WTC11 (cell line): Measurements from ENCODE around the gene PIGN.

Source experiments
- CREB1 ChIP-seq: sonication (generic); formaldehyde crosslinking; IDR thresholded peaks from 2 replicates; pipeline ENCODE4 v1.8.0; 2023; ENCODE audit warnings: mild to moderate bottlenecking, missing genetic modification reagents
- CTCF ChIP-seq: fragments of 200-600 bp; IDR thresholded peaks from 2 replicates; pipeline ENCODE4 v1.8.0; 2022; ENCODE audit warnings: antibody characterized with exemption
- E2F4 ChIP-seq: sonication (generic); formaldehyde crosslinking; IDR thresholded peaks from 2 replicates; pipeline ENCODE4 v1.8.1; 2022; ENCODE audit warnings: low read depth, mild to moderate bottlenecking, moderate library complexity, missing genetic modification reagents, borderline replicate concordance
- E2F5 ChIP-seq: sonication (generic); formaldehyde crosslinking; IDR thresholded peaks from 2 replicates; pipeline ENCODE4 v1.8.1; 2022; ENCODE audit warnings: mild to moderate bottlenecking, moderate library complexity, missing genetic modification reagents
- ETV6 ChIP-seq: sonication (generic); formaldehyde crosslinking; IDR thresholded peaks from 2 replicates; pipeline ENCODE4 v1.8.1; 2022; ENCODE audit warnings: mild to moderate bottlenecking, missing genetic modification reagents
- JUN ChIP-seq: sonication (generic); formaldehyde crosslinking; IDR thresholded peaks from 2 replicates; pipeline ENCODE4 v1.8.0; 2023; ENCODE audit warnings: mild to moderate bottlenecking, missing genetic modification reagents
- MAX ChIP-seq: sonication (generic); formaldehyde crosslinking; IDR thresholded peaks from 2 replicates; pipeline ENCODE4 v1.8.0; 2022; ENCODE audit warnings: mild to moderate bottlenecking, missing genetic modification reagents
- NR2C2 ChIP-seq: sonication (generic); formaldehyde crosslinking; IDR thresholded peaks from 2 replicates; pipeline ENCODE4 v1.8.0; 2022; ENCODE audit warnings: mild to moderate bottlenecking, missing genetic modification reagents
- NR3C1 ChIP-seq: sonication (generic); formaldehyde crosslinking; conservative IDR thresholded peaks from 2 replicates; pipeline ENCODE4 v1.8.1; 2023; ENCODE audit warnings: low read depth, mild to moderate bottlenecking, missing genetic modification reagents
- ZNF263 ChIP-seq: sonication (generic); formaldehyde crosslinking; IDR thresholded peaks from 2 replicates; pipeline ENCODE4 v1.8.1; 2022; ENCODE audit warnings: low read depth, mild to moderate bottlenecking, moderate library complexity, missing genetic modification reagents
- ZNF317 ChIP-seq: sonication (generic); formaldehyde crosslinking; IDR thresholded peaks from 2 replicates; pipeline ENCODE4 v1.8.1; 2023; ENCODE audit warnings: low read depth, mild to moderate bottlenecking, moderate library complexity, missing genetic modification reagents, borderline replicate concordance
- ZNF512 ChIP-seq: sonication (generic); formaldehyde crosslinking; IDR thresholded peaks from 2 replicates; pipeline ENCODE4 v1.8.1; 2022; ENCODE audit warnings: missing genetic modification reagents, borderline replicate concordance

- no peak for TF ChIP-seq MAX (CRISPR knock-in tag)
- TF ChIP-seq ZNF512 (CRISPR knock-in tag): no peak
- TF ChIP-seq CTCF: no peak
- no peak for TF ChIP-seq CREB1 (CRISPR knock-in tag)
- TF ChIP-seq NR2C2 (CRISPR knock-in tag): no peak
- no peak for TF ChIP-seq E2F5 (CRISPR knock-in tag)
- no peak for TF ChIP-seq ZNF263 (CRISPR knock-in tag)
- no peak for TF ChIP-seq ETV6 (CRISPR knock-in tag)
- TF ChIP-seq NR3C1: no peak
- no peak for TF ChIP-seq E2F4 (CRISPR knock-in tag)
- no peak for TF ChIP-seq ZNF317 (CRISPR knock-in tag)
- TF ChIP-seq JUN (CRISPR knock-in tag): no peak
Measured at GRCh38 chr18:62073461-62074281, 113.2 kb downstream of the PIGN start.
